Keratinocyte (primary cell): ENCODE results near the gene HIRA. TPM values are rescaled to one million over a fixed set of nuclear protein-coding genes. Genes with fewer than 3 reads are reported as not detected.
"Not testable (repeated sequence)": the region's sequence is repeated elsewhere in the genome, so short reads cannot be mapped to it uniquely, and the experiment has no call there.

Source experiments
- DNase-seq: peaks from one replicate; pipeline ENCODE4 v3.0.0-alpha.2; 2011; ENCODE audit warnings: low read depth, missing footprints, low spot score
- FAIRE-seq: peaks from 2 replicates; lab custom pipeline; 2011; peaks lifted over from hg19 to GRCh38; lab: Jason Lieb, UNC
- H2AFZ ChIP-seq: 2 replicates; pipeline ENCODE4 v1.6.0; 2012; ENCODE audit warnings: low read length, control low read depth, inconsistent platforms; ENCODE audit not compliant: control insufficient read depth
- H3K27ac ChIP-seq: 2 replicates; pipeline ENCODE4 v1.5.1; 2011; ENCODE audit warnings: low read length; ENCODE audit not compliant: control insufficient read depth, insufficient read depth
- H3K27me3 ChIP-seq: 3 replicates; pipeline ENCODE4 v1.6.0; 2011; ENCODE audit warnings: low read length; ENCODE audit not compliant: control insufficient read depth, insufficient read depth; ENCODE audit errors: extremely low read depth
- H3K36me3 ChIP-seq, 2 experiments: 2 replicates in 1 of 2; 3 replicates in 1 of 2; pipeline ENCODE4 v1.5.1; 2011; ENCODE audit warnings: low read length in 2 of 2, mild to moderate bottlenecking in 1 of 2; ENCODE audit not compliant: control insufficient read depth in 2 of 2, insufficient read depth in 2 of 2; ENCODE audit errors: extremely low read depth in 1 of 2
- H3K4me1 ChIP-seq: 3 replicates; pipeline ENCODE4 v1.5.1; 2011; ENCODE audit warnings: low read length; ENCODE audit not compliant: control insufficient read depth, insufficient read depth; ENCODE audit errors: extremely low read depth
- H3K4me2 ChIP-seq: 3 replicates; pipeline ENCODE4 v1.6.0; 2011; ENCODE audit warnings: low read depth, low read length; ENCODE audit not compliant: control insufficient read depth, insufficient read depth; ENCODE audit errors: extremely low read depth
- H3K4me3 ChIP-seq, 3 experiments: fragments of 200-600 bp in 1 of 3; sonication (generic) in 1 of 3; 2 replicates in 2 of 3; 3 replicates in 1 of 3; pipeline ENCODE4 v1.5.1; 2011 to 2016; ENCODE audit warnings: low read length in 3 of 3, mild to moderate bottlenecking in 3 of 3, control low read depth in 2 of 3, inconsistent platforms in 1 of 3, low read depth in 1 of 3, mixed read lengths in 1 of 3, mixed run types in 1 of 3, moderate library complexity in 1 of 3; ENCODE audit not compliant: control insufficient read depth in 2 of 3, insufficient read depth in 2 of 3; ENCODE audit errors: extremely low read depth in 1 of 3
- H3K79me2 ChIP-seq: 2 replicates; pipeline ENCODE4 v1.6.0; 2012; ENCODE audit warnings: low read length; ENCODE audit not compliant: control insufficient read depth, insufficient read depth
- H3K9ac ChIP-seq: 3 replicates; pipeline ENCODE4 v1.6.0; 2011; ENCODE audit warnings: low read length; ENCODE audit not compliant: control insufficient read depth, insufficient read depth; ENCODE audit errors: extremely low read depth
- H3K9me1 ChIP-seq: 3 replicates; pipeline ENCODE4 v1.6.0; 2011; ENCODE audit warnings: low read length; ENCODE audit not compliant: control insufficient read depth, insufficient read depth; ENCODE audit errors: extremely low read depth
- H3K9me3 ChIP-seq: 2 replicates; pipeline ENCODE4 v1.5.1; 2012; ENCODE audit warnings: low read depth, low read length; ENCODE audit not compliant: control insufficient read depth
- H4K20me1 ChIP-seq: 3 replicates; pipeline ENCODE4 v1.6.0; 2011; ENCODE audit warnings: low read length; ENCODE audit not compliant: control insufficient read depth, insufficient read depth; ENCODE audit errors: extremely low read depth
- CTCF ChIP-seq, 3 experiments: IDR thresholded peaks in 1 of 3; conservative IDR thresholded peaks in 1 of 3; optimal IDR thresholded peaks in 1 of 3; 2 replicates in 2 of 3; 3 replicates in 1 of 3; pipeline versions ENCODE3 to v1.5.1; 2011; ENCODE audit warnings: low read length in 3 of 3, mild to moderate bottlenecking in 3 of 3, moderate library complexity in 2 of 3, control low read depth in 1 of 3, inconsistent platforms in 1 of 3; ENCODE audit not compliant: insufficient read depth in 2 of 3; ENCODE audit errors: extremely low read depth in 1 of 3
- EZH2 ChIP-seq: IDR thresholded peaks from one replicate; pipeline ENCODE4 v1.6.1; 2012; ENCODE audit warnings: inconsistent platforms, mild to moderate bottlenecking, low read length, moderate library complexity
- dilution Hi-C: fragments of 300-500 bp; cut with MboI; formaldehyde crosslinking; loops from one replicate; pipeline ENCODE4 v1.7.0; 2020; ENCODE audit warnings: low sequenced_read_pairs; ENCODE audit not compliant: extremely low pct_ligation_motif_present
- polyA plus RNA-seq, 5 experiments: library from polyadenylated mRNA; depleted of rRNA in 3 of 5; stranded (reverse) in 3 of 5; stranded (forward) in 1 of 5; unstranded in 1 of 5; fragments of >200 nt; gene quantifications; 1 replicate in 1 of 5; 2 replicates in 3 of 5; 3 replicates in 1 of 5; pipeline versions ENCODE4 v1.2.1 to v1.2.3, GENCODE V29; 2011 to 2012; ENCODE audit warnings: missing spikeins in 2 of 5, low read depth in 1 of 5, low replicate concordance in 1 of 5

The HIRA gene
- polyA plus RNA-seq, 1 donor (not counting 4 experiments of a cell fraction or from before 2014, with no cell fraction given) = 16.7 TPM

GRCh38 chr22:19446603-19447329 lies 15.2 kb upstream of the HIRA start:
- DNase-seq (no peak), FAIRE-seq (no peak)
- peak overlapping the region; percentile 79 for H3K27ac ChIP-seq
- H3K9me1 ChIP-seq = no peaks in the 10 kb centered on the region
- peak overlapping the region; percentile 69 to 76 (median 70) for H3K4me3 ChIP-seq
- H3K4me2 ChIP-seq = peak overlapping the region; percentile 64
- peaks cover 2% of the 10 kb centered on the region for H4K20me1 ChIP-seq
- peak overlapping the region; percentile 75 for H3K9ac ChIP-seq
- no peaks in the 10 kb centered on the region for H3K27me3 ChIP-seq
- H3K4me1 ChIP-seq = peaks cover 6% of the 10 kb centered on the region
- TF ChIP-seq CTCF (optimal IDR thresholded peaks at IDR 0.05 in 1 of 3, IDR thresholded peaks at IDR 0.05 in 1 of 3, conservative IDR thresholded peaks at IDR 0.05 in 1 of 3; ENCODE audit: extremely low read depth in 1 of 3, insufficient read depth in 2 of 3, low read length in 3 of 3) (no peak), EZH2 (no peak)
- H2AFZ ChIP-seq = peak overlapping the region; percentile 29
- H3K9me3 ChIP-seq = no peaks in the 10 kb centered on the region
- H3K79me2 ChIP-seq = peaks cover 43% of the 10 kb centered on the region
- H3K36me3 ChIP-seq = peaks cover 7 to 18% of the 10 kb centered on the region in 2 experiments
- dilution Hi-C loops = no loop called here

- H3K27ac ChIP-seq, H3K4me3 ChIP-seq, H3K27me3 ChIP-seq, H4K20me1 ChIP-seq, DNase-seq, H3K9me3 ChIP-seq, H2AFZ ChIP-seq, H3K9ac ChIP-seq, dilution Hi-C loops, H3K4me2 ChIP-seq, FAIRE-seq, H3K9me1 ChIP-seq, H3K4me1 ChIP-seq: not testable (repeated sequence)
- Histone ChIP-seq H3K36me3 (peaks cover 3 to 14% of the 10 kb centered on the region in 2 experiments), H3K79me2 (peaks cover 49% of the 10 kb centered on the region)
Measured at GRCh38 chr22:19445279-19445982, 13.9 kb upstream of the HIRA start.
